ENCODE data around the gene AP2M1.
A peak's percentile ranks its signal among the peaks of the same experiment; 100 is the strongest.

AP2M1 gene

DNA sequence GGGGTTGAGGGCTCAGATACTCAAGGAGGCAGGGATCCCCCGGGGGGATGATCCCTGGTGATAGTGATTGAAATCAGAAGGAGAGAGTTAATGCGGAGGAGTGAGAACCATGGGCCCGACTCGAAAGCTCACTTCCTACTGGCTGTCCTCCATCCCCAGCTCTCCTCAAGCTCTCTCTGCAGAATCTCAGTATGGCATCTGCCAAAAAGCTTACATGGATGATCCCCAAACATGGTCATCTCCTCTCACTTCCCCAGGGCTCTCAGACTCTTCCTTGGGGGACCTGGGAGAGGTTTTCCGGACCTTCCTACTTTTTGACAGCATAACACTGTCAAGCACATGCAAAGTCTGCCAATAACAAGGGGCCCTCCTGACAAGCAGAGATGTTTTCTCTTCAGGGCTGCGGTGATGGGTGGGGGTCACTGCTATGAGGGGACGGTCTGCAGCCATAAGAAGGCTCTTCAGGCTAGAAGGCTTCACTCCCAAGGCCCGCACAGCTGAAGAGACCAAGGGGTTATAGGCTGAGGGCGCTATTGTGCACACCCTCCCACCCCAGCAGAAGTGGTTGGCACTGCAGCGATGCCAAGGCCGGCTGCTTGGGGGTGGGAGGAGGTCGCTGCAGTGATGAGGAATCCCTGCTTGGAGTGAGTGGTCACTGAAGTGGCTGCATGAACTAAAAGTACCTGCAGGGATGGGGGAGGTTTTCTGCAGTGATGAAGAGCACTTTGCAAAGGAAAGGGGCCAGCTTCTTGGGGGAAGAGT lies 53.9 kb downstream of the AP2M1 start:
- no peak for DNase-seq (ENCODE audit: low read depth)

DNA sequence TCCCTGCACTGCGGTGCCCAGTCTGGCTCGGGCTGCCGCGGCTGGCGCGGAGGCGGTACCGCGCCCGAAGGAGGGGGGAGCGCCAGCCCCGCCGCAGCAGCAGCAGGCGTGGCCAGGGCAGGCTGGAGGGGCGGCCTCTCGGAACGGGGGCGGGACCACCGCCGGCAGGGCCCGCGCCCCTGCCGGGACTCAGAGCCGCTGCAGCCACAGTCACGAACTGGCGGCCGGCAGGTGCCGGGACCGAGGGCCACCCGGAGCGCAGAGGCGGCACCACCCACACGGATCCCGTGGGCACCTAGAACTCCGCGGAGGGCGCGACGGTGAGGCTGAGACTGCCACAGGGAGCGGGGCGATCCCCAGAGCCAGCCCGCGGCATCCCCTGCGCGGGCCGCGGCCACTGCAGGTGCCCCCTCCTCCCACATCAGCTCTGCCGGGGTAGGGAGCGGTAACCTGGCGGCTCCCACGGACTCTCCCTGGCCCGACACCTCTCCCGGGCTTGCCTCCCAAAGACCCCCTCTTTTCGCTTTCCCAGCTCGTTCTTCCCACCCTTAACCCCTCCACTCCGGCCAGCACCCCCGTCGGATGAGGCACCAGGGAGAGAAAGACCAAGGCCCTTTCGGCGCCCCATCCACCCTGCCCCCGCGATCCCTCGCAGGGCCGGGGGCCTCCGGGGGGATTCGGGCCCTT lies 54.9 kb downstream of the AP2M1 start, which contains the start of gene VWA5B2:
VWA5B2 (plus strand) TSS at position 192 of the 687 bp plus-strand sequence. CDS start 944 bp downstream, outside the sequence.
- DNase-seq (ENCODE audit: low read depth) = peak; percentile 68

DNA sequence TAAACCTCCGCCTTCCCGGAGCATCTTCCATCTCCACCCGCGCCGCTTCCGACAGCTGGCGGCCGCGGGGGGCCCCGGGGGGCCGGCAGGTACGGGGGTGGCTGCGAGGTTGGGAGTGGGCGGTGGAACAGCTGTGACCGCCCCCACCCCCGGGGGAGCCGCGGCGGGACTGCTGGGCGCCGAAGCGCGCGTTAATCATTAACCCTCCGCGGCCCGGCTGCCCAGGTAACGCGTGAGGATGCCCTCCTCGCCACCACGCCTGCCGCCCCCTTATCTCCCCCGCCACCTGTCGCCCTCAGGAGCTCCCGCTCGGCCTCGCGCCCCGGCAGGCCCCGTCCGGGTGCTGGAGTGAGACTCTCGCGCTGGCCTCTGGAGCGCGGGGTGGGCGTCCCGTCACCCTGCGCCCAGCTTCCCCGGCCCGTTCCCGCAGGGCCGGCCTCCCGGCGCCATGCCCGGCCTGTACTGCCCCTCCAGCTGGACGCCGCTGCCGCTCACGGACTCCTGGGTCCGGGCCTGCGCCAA lies 55.5 kb downstream of the AP2M1 start:
- no peak for DNase-seq (ENCODE audit: low read depth)

DNA sequence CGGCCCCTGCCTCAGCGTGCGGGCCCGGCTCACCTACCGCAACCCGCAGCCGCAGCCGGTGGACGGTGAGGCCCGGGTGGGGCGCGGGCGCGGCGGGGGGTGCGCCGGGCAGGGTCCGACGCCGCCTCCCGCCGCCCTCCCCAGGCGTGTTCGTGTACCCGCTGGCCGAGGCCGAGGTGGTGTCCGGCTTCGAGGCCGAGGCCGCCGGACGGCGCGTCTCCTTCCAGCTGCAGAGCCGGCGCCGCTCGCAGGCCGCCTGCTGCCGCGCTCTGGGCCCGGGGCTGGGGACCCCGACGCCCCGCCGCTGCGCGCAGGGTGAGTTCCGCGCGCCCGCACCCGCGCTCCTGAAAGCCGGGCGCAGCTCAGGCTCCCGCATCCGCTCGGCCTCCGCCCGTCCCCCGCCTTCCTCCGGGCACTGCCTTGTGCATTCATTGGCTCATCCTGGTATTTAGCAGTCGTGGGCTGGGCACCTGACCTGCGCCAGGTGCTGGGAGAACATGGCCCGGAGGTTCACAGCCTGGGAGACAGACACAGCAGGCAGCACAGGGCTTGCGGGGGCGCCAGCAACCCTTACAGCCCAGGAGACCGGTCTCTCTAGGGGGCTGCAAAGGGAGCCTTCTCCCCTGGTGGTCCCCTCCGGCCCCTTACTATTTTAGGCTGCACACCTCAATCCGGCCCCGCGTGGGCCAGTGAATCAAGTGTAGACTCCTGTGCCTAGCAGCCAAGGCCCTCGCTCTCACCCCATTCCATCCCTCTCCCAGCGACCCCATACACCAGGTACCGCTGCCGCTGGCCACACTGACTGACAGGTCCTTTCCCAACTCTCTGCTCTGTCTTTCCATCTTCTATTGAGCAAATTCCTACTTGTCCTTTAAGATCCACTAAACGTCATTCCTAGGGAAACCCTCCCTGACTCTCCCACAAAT lies 56.2 kb downstream of the AP2M1 start:
- DNase-seq (ENCODE audit: low read depth) = no peak

DNA sequence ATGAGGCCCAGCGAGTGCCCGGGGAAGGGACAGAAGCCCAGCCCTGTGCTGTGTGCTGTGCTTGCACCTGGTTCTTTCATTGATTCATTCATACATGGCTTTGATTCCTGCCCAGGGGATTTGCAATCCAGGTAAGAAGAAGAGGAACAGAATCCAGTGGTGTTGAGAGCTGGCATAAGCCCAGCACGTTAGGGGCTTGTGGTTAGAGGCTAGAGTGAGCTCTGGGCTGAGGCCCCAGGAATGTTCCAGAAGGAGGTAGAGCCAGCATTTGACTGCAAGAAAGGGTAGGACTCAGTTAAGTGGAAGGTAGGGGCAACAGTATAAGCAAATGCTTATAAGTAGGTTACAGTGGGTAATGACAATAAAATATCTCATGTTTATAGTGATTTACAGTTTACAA lies 57.0 kb downstream of the AP2M1 start:
- DNase-seq (ENCODE audit: low read depth) = no peak

DNA sequence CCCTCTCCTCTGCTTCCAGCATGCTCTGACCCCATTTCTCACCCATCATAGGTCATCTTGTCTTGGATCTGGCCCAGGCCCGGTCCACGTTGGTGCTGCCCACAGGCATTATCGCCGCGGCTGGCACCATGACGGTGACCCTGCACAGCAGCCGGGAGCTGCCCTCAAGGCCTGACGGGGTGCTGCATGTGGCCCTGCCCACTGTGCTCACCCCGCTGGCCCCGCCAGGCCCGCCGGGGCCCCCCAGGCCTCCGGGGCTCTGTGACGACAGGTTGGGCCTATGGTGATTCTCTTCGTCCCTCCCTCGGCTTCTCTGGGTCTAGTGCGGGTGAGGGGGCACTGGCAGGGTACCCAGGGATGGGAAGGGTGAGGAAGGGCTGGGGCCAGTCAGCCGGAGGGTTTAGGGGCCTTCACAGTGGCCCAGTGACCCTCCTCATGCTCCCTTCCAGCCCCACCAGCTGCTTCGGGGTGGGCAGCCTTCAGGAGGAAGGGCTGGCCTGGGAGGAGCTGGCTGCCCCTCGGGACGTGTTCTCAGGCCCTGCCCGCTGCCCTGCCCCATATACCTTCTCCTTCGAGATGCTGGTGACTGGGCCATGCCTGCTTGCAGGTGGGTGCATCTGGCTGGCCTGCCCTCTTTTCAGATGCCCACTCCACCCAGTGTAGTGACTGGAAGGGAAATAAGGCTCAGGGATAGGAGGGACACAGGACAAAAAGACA lies 58.6 kb downstream of the AP2M1 start:
- no peak for DNase-seq (ENCODE audit: low read depth)

All from stimulated activated CD8-positive, alpha-beta memory T cell treated with anti-CD3 and anti-CD28 coated beads, Interleukin-4, amount 100 ng/mL, for 24 hours (primary cell).